GM12874 (cell line): ENCODE data around the gene CLCN1.

Experiments used
- CTCF ChIP-seq: IDR thresholded peaks from 2 replicates; pipeline ENCODE4 v1.5.1; 2011; ENCODE audit warnings: low read depth, mild to moderate bottlenecking, control low read depth, low read length, moderate library complexity; ENCODE audit not compliant: insufficient read depth

Gene CLCN1

GRCh38 chr7:143379611-143380259 lies 63.8 kb downstream of the CLCN1 start:
- TF ChIP-seq CTCF = no peak

GRCh38 chr7:143380260-143380645 lies 64.3 kb downstream of the CLCN1 start:
- peak; percentile 84 for TF ChIP-seq CTCF

GRCh38 chr7:143380646-143381426 lies 64.9 kb downstream of the CLCN1 start, which contains the start of gene ZYX:
TSS of gene ZYX (plus strand) at chr7:143381345. CDS start at chr7:143381572, 227 bp downstream.
- TF ChIP-seq CTCF = no peak

GRCh38 chr7:143381427-143382125 lies 65.7 kb downstream of the CLCN1 start:
- no peak for TF ChIP-seq CTCF

- TF ChIP-seq CTCF = no peak
Measured at GRCh38 chr7:143382126-143382790, 66.3 kb downstream of the CLCN1 start.

- TF ChIP-seq CTCF = no peak
Measured at GRCh38 chr7:143382791-143383641, 67.1 kb downstream of the CLCN1 start.
